Measurements from ENCODE around the gene SLC18B1. TPM values are rescaled to one million over a fixed set of nuclear protein-coding genes. Genes with fewer than 3 reads are reported as not detected.

Gene SLC18B1
- total and polyA plus RNA-seq, 2 of the 8 experiments (the other 6 are each of a cell fraction or from before 2014, with no cell fraction given), result 17.2 to 23.4 TPM

DNA sequence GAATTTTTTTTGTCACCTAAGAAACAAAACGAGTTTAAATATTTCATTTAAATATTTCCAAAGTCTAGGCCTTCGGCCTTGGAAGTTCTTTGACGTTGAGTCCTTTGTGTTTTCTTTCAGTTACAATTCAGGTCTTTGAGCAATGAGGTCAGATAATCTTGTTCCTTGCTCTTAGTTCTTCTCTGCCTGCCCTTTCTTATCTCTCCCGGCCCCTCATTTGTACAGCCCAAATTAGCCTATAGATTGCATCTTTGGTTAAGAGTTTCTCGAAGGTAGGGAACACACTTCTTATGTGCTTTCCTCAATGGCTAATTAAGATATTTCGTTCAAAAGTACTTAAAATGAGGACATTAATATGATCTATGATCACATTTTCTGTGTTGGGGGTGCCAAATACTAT, 34.5 kb upstream of the SLC18B1 start:
- H4K91ac ChIP-seq (replicated peaks; ENCODE audit: insufficient read length, low read length), result no peak overlapping the region
- 90% methylated on average over 6 of the region's 6 CpGs; no CpG with 5 or more reads in 1 of the 2 experiments for WGBS, 2 experiments (ENCODE audit: extremely low coverage in 1 of 2, insufficient coverage in 1 of 2, insufficient read length in 1 of 2, insufficient replicate concordance in 2 of 2, low coverage in 1 of 2, low lambda C conversion rate in 2 of 2, missing lambda C conversion rate in 1 of 2)
- ChIA-PET CTCF (ENCODE audit: partially characterized antibody) (interaction anchor here (1.0 to 3.4 kb wide), 4 partner anchors 11 to 130 kb away, joined by 3 to 49 read pairs (median 4); no protein-coding TSS in a partner anchor), POLR2A (ENCODE audit: partially characterized antibody) (interaction anchor here (13.6 kb wide), 1 partner anchor 16 kb away, joined by 122 read pairs; the partner anchor contains the start of gene RPS12)
- H3K14ac ChIP-seq (ENCODE audit: insufficient read length), result no peak overlapping the region
- no peaks in the 10 kb centered on the region for H3K9me3 ChIP-seq (ENCODE audit: insufficient read depth in 2 of 2, low read depth in 1 of 2, low read length in 1 of 2)
- no peak overlapping the region for H2BK15ac ChIP-seq (ENCODE audit: low read length)
- H4K8ac ChIP-seq (ENCODE audit: extremely low read depth, insufficient read depth, low read length), result no peak overlapping the region
- H2AK5ac ChIP-seq (ENCODE audit: low read depth, low read length), result no peak overlapping the region
- H2BK12ac ChIP-seq (ENCODE audit: low read depth, low read length), result no peak overlapping the region
- H4K5ac ChIP-seq (ENCODE audit: insufficient read length, low read depth, low read length), result no peak overlapping the region
- no peak overlapping the region for H3K9ac ChIP-seq (replicated peaks in 1 of 4; ENCODE audit: extremely low read depth in 1 of 4, low read depth in 3 of 4, low read length in 3 of 4)
- no peak overlapping the region for H2BK120ac ChIP-seq (replicated peaks; ENCODE audit: low read depth, low read length)
- H3K36me3 ChIP-seq (ENCODE audit: control insufficient read depth in 2 of 4, insufficient read depth in 4 of 4, low read length in 3 of 4), result no peaks in the 10 kb centered on the region
- H2AFZ ChIP-seq (ENCODE audit: low read length), result no peak overlapping the region
- FAIRE-seq (no peak), DNase-seq (ENCODE audit: low read depth in 1 of 2, low spot score in 2 of 2) (no peak)
- H3K27me3 ChIP-seq (replicated peaks in 1 of 4; ENCODE audit: control insufficient read depth in 3 of 4, extremely low read depth in 1 of 4, insufficient read depth in 3 of 4, low read length in 3 of 4), result no peaks in the 10 kb centered on the region
- no peak overlapping the region for H3K23ac ChIP-seq (ENCODE audit: insufficient read length)
- no peaks in the 10 kb centered on the region for H3K79me2 ChIP-seq (ENCODE audit: control insufficient read depth in 1 of 2, insufficient read depth in 2 of 2, low read length in 2 of 2)
- H3K27ac ChIP-seq (ENCODE audit: low read depth, low read length), result no peak overlapping the region
- H3K23me2 ChIP-seq (ENCODE audit: low read depth, low read length), result no peaks in the 10 kb centered on the region
- H2BK5ac ChIP-seq (ENCODE audit: low read depth, low read length), result no peak overlapping the region
- H2BK20ac ChIP-seq (ENCODE audit: low read length), result no peak overlapping the region
- no peak overlapping the region for H3K18ac ChIP-seq (ENCODE audit: extremely low read depth, low read length)
- no peaks in the 10 kb centered on the region for H3K79me1 ChIP-seq (ENCODE audit: low read depth, low read length)
- H3K4me1 ChIP-seq (replicated peaks in 1 of 4; ENCODE audit: control insufficient read depth in 3 of 4, insufficient read depth in 4 of 4, low read length in 3 of 4), result no peaks in the 10 kb centered on the region
- H3K4me3 ChIP-seq (ENCODE audit: extremely low read depth in 1 of 4, insufficient read depth in 2 of 4, low read depth in 3 of 4, low read length in 4 of 4), result no peak overlapping the region
- H3K4me2 ChIP-seq (ENCODE audit: insufficient read depth in 1 of 2, low read depth in 2 of 2, low read length in 2 of 2), result no peak overlapping the region
- no peak overlapping the region for H3K4ac ChIP-seq (replicated peaks; ENCODE audit: insufficient read length, low read depth, low read length)
- H4K20me1 ChIP-seq (replicated peaks in 1 of 2; ENCODE audit: control insufficient read depth in 1 of 2, insufficient read depth in 2 of 2, low read length in 2 of 2), result no peaks in the 10 kb centered on the region
- H3K56ac ChIP-seq (replicated peaks; ENCODE audit: insufficient read length, low read depth, low read length), result no peak overlapping the region
- no peak for TF ChIP-seq YY1 (IDR thresholded peaks at IDR 0.05; ENCODE audit: low read depth, low read length)
- TF ChIP-seq KDM5A (IDR thresholded peaks at IDR 0.05; ENCODE audit: low read length), result no peak
- no peak for TF ChIP-seq BACH1 (IDR thresholded peaks at IDR 0.05; ENCODE audit: low read length)
- no peak for TF ChIP-seq JUN (IDR thresholded peaks at IDR 0.05; ENCODE audit: low read depth, low read length)
- no peak for TF ChIP-seq ATF2 (IDR thresholded peaks at IDR 0.05; ENCODE audit: low read length)
- TF ChIP-seq BRCA1 (IDR thresholded peaks at IDR 0.05; ENCODE audit: low read depth, low read length), result no peak
- TF ChIP-seq MAFK (IDR thresholded peaks at IDR 0.05; ENCODE audit: low read depth, low read length), result no peak
- TF ChIP-seq MAX (IDR thresholded peaks at IDR 0.05), result no peak
- TF ChIP-seq POLR2AphosphoS5 (IDR thresholded peaks at IDR 0.05; ENCODE audit: low read depth, low read length), result no peak
- no peak for TF ChIP-seq TAF7 (optimal IDR thresholded peaks at IDR 0.05; ENCODE audit: borderline replicate concordance, low read depth, low read length)
- no peak for TF ChIP-seq BCL11A (IDR thresholded peaks at IDR 0.05; ENCODE audit: low read depth in 2 of 2, low read length in 2 of 2)
- no peak for TF ChIP-seq SP2 (IDR thresholded peaks at IDR 0.05; ENCODE audit: low read length)
- TF ChIP-seq NANOG (IDR thresholded peaks at IDR 0.05; ENCODE audit: insufficient read depth, low read depth, low read length, poor library complexity, severe bottlenecking), result no peak
- no peak for TF ChIP-seq HDAC6 (IDR thresholded peaks at IDR 0.05; ENCODE audit: low read depth, low read length)

All from H1 (cell line).